GM18505 (cell line): ENCODE measurements around the gene STEAP1.
"Not testable (repeated sequence)": the region's sequence is repeated elsewhere in the genome, so short reads cannot be mapped to it uniquely, and the experiment has no call there.

Source experiments
- ATAC-seq: cut with Tn5 transposase; IDR thresholded peaks from one replicate; pipeline ENCODE4 v1.9.1; 2021; ENCODE audit not compliant: unreplicated experiment
- POLR2A ChIP-seq: IDR thresholded peaks from 4 replicates; pipeline ENCODE4 v1.6.1; 2011; ENCODE audit warnings: borderline replicate concordance; ENCODE audit not compliant: insufficient read depth, insufficient read length; ENCODE audit errors: extremely low read depth

The STEAP1 gene

DNA sequence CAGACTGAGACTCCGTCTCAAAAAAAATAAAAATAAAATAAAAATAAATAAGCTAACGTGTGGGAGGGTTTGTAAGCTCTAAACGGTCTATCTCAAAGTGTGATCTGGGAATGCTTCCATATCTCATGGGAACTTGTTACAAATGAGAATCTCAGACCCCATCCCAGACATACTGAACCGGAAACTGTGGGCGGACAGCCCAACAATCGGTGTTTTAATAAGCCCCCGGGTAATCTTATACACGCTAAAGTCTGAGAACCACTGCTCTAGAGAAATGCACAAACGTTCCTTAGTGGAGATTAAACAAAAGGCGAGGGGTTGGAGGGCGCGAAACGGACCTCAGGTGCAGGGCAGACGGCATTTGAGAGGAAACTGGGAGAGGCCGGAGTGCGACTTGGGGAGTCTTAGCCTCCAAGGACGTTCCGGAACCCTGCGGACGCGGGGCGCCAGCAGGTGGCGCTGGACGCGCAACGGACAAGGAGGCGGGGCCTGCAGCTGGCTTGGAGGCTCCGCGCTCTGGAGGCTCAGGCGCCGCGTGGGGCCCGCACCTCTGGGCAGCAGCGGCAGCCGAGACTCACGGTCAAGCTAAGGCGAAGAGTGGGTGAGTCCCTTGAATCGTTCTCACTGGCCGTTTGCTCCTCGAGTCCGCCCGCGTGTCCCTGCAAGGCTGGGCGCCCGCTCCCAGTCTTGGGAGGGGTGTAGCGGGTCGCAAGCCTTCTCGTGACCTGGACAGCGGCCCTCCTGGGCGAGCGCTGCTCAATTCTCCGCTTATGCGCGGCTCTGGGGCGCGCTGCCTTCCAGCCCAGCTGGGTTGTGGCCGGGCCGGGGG, at the start of gene STEAP1:
STEAP1 (plus strand) TSS at position 527 of the 829 bp plus-strand sequence. CDS start 5,320 bp downstream, outside the sequence.
- peak; percentile 98 for ATAC-seq

GRCh38 chr7:90114972-90115371, 39.3 kb upstream of the STEAP1 start:
- not testable (repeated sequence) for ATAC-seq

DNA sequence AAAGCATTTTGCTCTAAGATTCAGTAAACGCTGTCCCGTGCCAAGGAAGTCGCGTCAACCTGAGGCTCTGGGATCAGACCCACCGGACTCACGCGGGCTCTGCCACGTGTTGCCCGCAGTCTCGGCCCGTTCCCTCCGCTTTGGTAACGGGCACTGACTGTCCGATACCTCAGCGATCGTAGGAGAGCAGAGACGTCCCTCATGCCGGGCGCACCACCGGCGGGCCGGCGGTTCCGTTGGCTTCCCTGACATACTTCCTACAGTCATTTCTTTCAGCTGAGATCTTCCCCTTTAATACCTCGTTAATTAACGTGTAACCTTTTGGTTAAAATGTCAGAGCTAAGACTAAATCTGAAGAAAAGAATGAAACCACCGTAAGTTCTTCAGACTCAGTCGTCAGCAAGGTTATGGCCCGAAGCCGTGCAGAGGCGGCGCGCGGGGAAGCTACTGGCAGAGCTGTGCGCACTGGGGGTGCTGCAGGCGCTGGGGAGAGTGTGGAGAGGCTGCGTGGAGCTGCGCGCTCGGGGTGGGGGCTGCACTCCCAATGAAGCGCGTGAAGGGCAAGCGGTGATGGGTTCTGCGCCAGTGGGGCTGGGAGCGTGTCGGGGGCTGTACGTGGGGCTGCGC, 35.6 kb upstream of the STEAP1 start:
- not testable (repeated sequence) for ATAC-seq

DNA sequence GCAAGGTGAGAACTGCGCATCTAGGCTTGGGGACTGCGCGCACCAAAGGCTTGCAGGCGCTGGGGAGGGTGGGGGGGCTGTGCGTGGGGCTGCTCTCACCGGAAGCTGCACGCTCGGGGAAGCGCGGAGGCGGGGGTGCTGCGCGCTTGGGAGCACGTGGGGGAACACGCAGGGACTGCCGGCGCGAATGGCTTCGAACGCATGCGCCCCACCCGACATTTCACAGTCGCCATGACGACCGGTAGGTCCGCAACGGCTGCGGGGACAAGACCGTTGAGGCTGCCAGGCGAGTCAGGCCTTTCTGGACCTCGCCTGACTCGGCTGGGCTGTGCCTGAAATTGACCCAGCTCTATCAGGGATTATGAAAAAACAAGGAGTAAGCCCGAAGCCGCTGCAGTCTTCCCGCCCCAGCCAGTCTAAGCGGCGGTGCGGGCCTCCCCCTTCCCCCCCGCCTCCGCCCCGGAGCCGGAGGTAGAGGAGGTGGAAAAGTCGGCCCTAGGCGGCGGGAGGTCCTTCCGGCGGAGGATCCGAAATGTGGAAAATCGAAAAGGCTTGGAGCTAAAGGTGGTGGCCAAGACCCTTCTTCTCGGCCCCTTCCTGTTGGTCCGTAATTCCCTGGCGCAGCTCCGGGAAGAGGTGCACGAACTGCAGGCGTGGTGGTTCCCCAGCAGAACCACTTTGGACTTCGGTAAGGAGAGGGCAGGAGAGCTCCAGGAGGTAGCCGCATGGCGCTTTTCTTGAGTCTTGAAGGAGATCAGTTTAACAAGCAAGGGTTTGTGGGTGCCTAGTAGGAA, 34.9 kb upstream of the STEAP1 start:
- TF ChIP-seq POLR2A = no peak
- ATAC-seq = no peak

DNA sequence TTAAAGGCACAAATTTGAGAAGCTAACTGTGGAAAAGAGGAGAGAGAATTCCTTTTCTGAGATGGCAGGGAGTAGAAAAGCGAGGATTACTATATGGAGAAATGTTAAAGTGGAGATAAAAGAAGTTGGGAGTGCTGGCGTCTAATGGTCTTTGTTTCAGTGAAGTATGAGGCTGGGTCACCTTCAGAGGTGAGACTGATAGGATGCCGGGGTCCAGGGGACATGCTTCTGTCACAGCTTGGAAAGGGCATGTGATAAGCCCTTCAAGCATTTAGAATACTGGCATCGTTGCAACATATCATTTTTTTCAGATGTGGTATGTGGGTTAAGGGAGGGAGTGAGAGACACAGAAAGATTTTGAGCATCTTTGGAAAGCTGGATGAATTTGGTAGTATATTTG, 34.1 kb upstream of the STEAP1 start:
- ATAC-seq = not testable (repeated sequence)

DNA sequence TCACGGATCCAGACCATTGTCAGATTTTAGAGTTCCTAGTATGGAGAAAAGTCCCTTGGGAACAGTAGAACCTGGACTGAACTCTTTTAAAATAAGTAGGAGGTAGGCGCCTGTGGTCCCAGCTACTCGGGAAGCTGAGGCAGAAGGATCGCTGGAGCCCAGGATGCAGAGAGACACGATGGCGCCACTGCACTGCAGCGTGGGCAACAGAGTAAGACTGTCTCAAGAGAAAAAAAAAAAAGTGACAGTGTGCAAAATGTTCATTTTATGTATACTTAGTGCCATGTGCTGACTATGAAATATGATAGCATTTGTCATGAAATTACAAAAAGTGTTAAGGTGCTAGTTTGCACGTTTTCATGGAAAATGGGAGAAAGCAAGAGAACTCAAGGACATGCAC, 22.5 kb upstream of the STEAP1 start:
- ATAC-seq = not testable (repeated sequence)

DNA sequence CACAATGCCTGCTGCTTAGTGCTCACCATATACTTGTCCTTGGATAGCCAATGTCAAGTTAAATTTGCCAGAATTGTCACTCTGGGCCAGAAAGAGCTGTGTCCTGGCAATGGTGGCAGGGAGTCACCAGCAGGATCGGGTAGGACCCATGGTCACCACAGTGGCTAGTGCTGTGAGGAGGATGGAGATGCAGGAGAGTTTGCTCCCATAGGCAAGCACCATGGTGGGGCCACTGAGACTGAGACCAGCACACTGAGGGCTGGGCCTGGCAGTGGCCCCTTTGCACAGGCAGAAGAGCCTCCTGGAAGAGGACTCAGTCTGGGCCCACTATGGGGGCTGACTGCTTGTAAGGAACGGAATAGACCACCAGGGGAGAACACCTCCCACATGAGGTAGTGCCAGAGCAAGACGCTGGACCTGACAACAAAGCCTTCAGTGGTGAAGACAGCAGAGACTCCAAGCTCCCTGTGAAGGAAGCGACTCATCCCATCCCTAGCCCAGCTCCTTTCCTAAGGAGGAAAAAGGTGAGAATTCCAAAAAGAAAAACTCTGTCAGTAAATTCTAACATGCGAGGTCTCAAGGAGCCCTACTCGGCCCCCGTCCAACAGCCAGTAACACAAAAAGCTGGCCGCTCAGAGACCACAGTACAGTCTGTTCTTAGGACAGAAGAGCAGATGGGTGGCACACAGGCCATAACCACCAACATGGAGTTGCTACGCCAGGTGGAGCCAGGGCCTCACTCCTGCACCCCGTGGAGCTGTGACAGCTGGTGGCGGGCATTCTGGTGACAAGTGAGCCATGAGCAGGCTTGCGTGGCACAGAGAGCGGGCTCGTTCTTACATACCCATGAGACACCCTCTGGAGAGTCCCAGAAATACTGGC, 6.9 kb upstream of the STEAP1 start:
- ATAC-seq = not testable (repeated sequence)

DNA sequence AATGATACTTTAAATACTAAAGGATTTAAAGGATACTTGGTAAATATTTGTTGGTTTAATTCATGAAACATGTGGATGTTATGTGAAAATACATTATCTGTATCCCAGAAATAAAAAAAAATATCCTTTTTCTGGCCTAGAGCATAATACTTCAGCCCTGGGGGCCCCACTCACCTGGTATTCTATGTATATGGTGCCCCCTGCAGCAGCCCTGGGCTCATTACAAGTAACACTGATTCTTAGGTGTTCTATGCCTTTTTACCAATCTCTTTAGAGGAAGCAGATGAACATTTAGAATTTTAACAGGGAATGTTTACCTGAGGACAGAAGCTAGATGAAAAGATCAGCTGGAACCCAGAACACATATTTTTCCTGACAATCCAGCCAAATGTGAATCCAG, 4.8 kb upstream of the STEAP1 start:
- not testable (repeated sequence) for ATAC-seq

GRCh38 chr7:90151884-90152283, 2.4 kb upstream of the STEAP1 start:
- not testable (repeated sequence) for ATAC-seq

GRCh38 chr7:90152642-90153253, 1.5 kb upstream of the STEAP1 start:
- not testable (repeated sequence) for ATAC-seq

- ATAC-seq = no peak
- no peak for TF ChIP-seq POLR2A
Measured at GRCh38 chr7:90155206-90155605, 937 bp downstream of the STEAP1 start.

DNA sequence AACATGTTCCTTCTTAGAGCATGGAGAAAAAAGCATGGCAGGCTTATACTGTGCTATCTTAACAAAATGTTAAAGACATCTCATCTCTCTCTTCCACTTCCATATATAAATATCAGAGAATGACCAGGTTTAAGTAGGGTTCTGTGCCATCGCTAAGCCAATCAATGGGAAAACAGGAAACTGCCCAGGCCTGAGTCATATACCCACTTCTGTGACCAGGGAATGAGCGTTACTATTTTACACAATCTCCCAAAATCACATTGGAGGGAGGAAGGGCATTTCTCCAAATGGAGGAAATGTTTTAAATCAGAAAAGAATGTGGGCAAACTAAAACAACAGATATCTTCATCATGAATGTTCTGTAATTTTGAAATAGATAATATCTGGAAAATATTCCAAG, 3.1 kb downstream of the STEAP1 start:
- ATAC-seq = not testable (repeated sequence)

- ATAC-seq = not testable (repeated sequence)
Measured at GRCh38 chr7:90157761-90158350, 3.6 kb downstream of the STEAP1 start.

DNA sequence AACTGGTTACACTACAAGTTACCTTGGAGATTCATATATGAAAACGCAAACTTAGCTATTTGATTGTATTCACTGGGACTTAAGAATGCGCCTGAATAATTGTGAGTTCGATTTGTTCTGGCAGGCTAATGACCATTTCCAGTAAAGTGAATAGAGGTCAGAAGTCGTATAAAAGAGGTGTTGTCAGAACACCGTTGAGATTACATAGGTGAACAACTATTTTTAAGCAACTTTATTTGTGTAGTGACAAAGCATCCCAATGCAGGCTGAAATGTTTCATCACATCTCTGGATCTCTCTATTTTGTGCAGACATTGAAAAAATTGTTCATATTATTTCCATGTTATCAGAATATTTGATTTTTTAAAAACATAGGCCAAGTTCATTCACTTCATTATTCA, 9.3 kb downstream of the STEAP1 start:
- TF ChIP-seq POLR2A = no peak
- ATAC-seq = no peak
